Activated T-helper 17 cell treated with anti-CD3 and anti-CD28 coated beads, Interleukin-2, amount 50 U/mL, for 72 hours (primary cell): ENCODE measurements around the gene DMAC2. TPM values are rescaled to one million over a fixed set of nuclear protein-coding genes. Genes with fewer than 3 reads are reported as not detected.
"Not testable (repeated sequence)": the region's sequence is repeated elsewhere in the genome, so short reads cannot be mapped to it uniquely, and the experiment has no call there.

Experiments
- ATAC-seq: fragments of 150-1000 bp; cut with Tn5 transposase; replicated peaks from 2 replicates; pipeline ENCODE4 v1.10.0; 2021; ENCODE audit warnings: mild to moderate bottlenecking, moderate library complexity
- H3K27ac Mint-ChIP-seq: one replicate; pipeline ENCODE4 v1.8.0; 2022; ENCODE audit warnings: mixed read lengths
- H3K27me3 Mint-ChIP-seq: one replicate; pipeline ENCODE4 v1.8.0; 2022; ENCODE audit warnings: mixed read lengths
- H3K36me3 Mint-ChIP-seq: one replicate; pipeline ENCODE4 v1.8.0; 2022; ENCODE audit warnings: low read depth, mild to moderate bottlenecking, mixed read lengths
- H3K4me1 Mint-ChIP-seq: one replicate; pipeline ENCODE4 v1.8.0; 2022; ENCODE audit warnings: mixed read lengths
- H3K4me3 Mint-ChIP-seq: one replicate; pipeline ENCODE4 v1.8.0; 2022; ENCODE audit warnings: mild to moderate bottlenecking, mixed read lengths
- H3K9me3 Mint-ChIP-seq: one replicate; pipeline ENCODE4 v1.8.0; 2022; ENCODE audit warnings: mixed read lengths
- total RNA-seq, 2 donors: library from RNA; stranded (reverse); gene quantifications; one replicate each; pipeline ENCODE4 v1.2.3, GENCODE V29; 2022

The DMAC2 gene
- total RNA-seq, 2 donors from 2014 or later = 34.0 to 66.2 TPM

- ATAC-seq, H3K4me3 Mint-ChIP-seq, H3K27ac Mint-ChIP-seq, H3K9me3 Mint-ChIP-seq, H3K27me3 Mint-ChIP-seq: not testable (repeated sequence)
- H3K36me3 Mint-ChIP-seq = peaks cover 15% of the 10 kb centered on the region
- peaks cover 17% of the 10 kb centered on the region for H3K4me1 Mint-ChIP-seq
Measured at GRCh38 chr19:41381536-41381935, 58.2 kb downstream of the DMAC2 start.

Other genes with a start within 250 kb of the DMAC2 start
- under 1 TPM in 1 of 2 donors, not detected in 1; 0.13 TPM for gene CYP2S1, start 246.7 kb downstream of the DMAC2 start, total RNA-seq
- gene AXL, start 220.7 kb downstream of the DMAC2 start, total RNA-seq = 1 to 10 TPM in 1 of 2 donors, under 1 TPM in 1; 0.04 to 2.3 TPM
- gene HNRNPUL1, start 175.5 kb downstream of the DMAC2 start, total RNA-seq = 100 to 1,000 TPM; 324 to 357 TPM
- gene CCDC97, start 129.7 kb downstream of the DMAC2 start, total RNA-seq = 10 to 100 TPM; 35.1 to 40.9 TPM
- gene TGFB1, start 86.0 kb downstream of the DMAC2 start, total RNA-seq = 100 to 1,000 TPM; 107 to 158 TPM
- 1 to 10 TPM; 6.7 to 9.5 TPM for gene B9D2, start 75.8 kb downstream of the DMAC2 start, total RNA-seq
- 10 to 100 TPM in 1 of 2 donors, 1 to 10 TPM in 1; 3.5 to 15.1 TPM for gene TMEM91, start 63.4 kb downstream of the DMAC2 start, total RNA-seq
- 10 to 100 TPM; 33.0 to 58.7 TPM for gene EXOSC5, start 42.6 kb downstream of the DMAC2 start, total RNA-seq
- 10 to 100 TPM; 19.4 to 48.1 TPM for gene BCKDHA, start 42.1 kb downstream of the DMAC2 start, total RNA-seq
- gene B3GNT8, start 12.5 kb downstream of the DMAC2 start, total RNA-seq = under 1 TPM; 0.45 to 0.71 TPM
- gene ERICH4, start 3.2 kb upstream of the DMAC2 start, total RNA-seq = not detected
- gene CEACAM21, start 136.3 kb upstream of the DMAC2 start, total RNA-seq = 10 to 100 TPM; 27.1 to 30.7 TPM
- gene CEACAM4, start 187.2 kb upstream of the DMAC2 start, total RNA-seq = not detected
- not detected for gene CEACAM7, start 248.4 kb upstream of the DMAC2 start, total RNA-seq